Fibroblast of lung (primary cell): ENCODE results near the gene CNDP2. TPM values are rescaled to one million over a fixed set of nuclear protein-coding genes. Genes with fewer than 3 reads are reported as not detected.
"Not testable (repeated sequence)": the region's sequence is repeated elsewhere in the genome, so short reads cannot be mapped to it uniquely, and the experiment has no call there.

Source experiments
- DNase-seq, 2 donors: peaks; one replicate each; pipeline versions ENCODE4 v3.0.0 to v3.0.0-alpha.2; 2010; ENCODE audit warnings: low read depth in 2 of 2
- H2AFZ ChIP-seq: 2 replicates; pipeline ENCODE4 v1.5.1; 2012; ENCODE audit warnings: low read length, control low read depth, inconsistent platforms
- H3K27ac ChIP-seq: 2 replicates; pipeline ENCODE4 v1.5.1; 2011; ENCODE audit warnings: low read length, control low read depth; ENCODE audit not compliant: insufficient read depth
- H3K27me3 ChIP-seq: 2 replicates; pipeline ENCODE4 v1.5.1; 2011; ENCODE audit warnings: mild to moderate bottlenecking, low read length; ENCODE audit not compliant: control insufficient read depth, insufficient read depth
- H3K36me3 ChIP-seq: 2 replicates; pipeline ENCODE4 v1.5.1; 2011; ENCODE audit warnings: low read length; ENCODE audit not compliant: control insufficient read depth, insufficient read depth
- H3K4me1 ChIP-seq: 2 replicates; pipeline ENCODE4 v1.5.1; 2011; ENCODE audit warnings: low read length; ENCODE audit not compliant: control insufficient read depth, insufficient read depth; ENCODE audit errors: extremely low read depth
- H3K4me2 ChIP-seq: 2 replicates; pipeline ENCODE4 v1.5.1; 2011; ENCODE audit warnings: low read length, control low read depth; ENCODE audit not compliant: insufficient read depth; ENCODE audit errors: extremely low read depth
- H3K4me3 ChIP-seq, 4 experiments: fragments of 200-600 bp in 1 of 4; sonication (generic) in 1 of 4; replicated peaks in 1 of 4; 2 replicates each; pipeline ENCODE4 v1.5.1; 2011 to 2016; ENCODE audit warnings: low read length in 4 of 4, low read depth in 3 of 4, mild to moderate bottlenecking in 3 of 4, control low read depth in 2 of 4, inconsistent platforms in 1 of 4, mixed read lengths in 1 of 4; ENCODE audit not compliant: insufficient read depth in 1 of 4; ENCODE audit errors: control extremely low read depth in 1 of 4
- H3K79me2 ChIP-seq: 2 replicates; pipeline ENCODE4 v1.5.1; 2012; ENCODE audit warnings: mild to moderate bottlenecking, low read length, inconsistent platforms; ENCODE audit not compliant: control insufficient read depth, insufficient read depth
- H3K9ac ChIP-seq: 2 replicates; pipeline ENCODE4 v1.5.1; 2011; ENCODE audit warnings: mild to moderate bottlenecking, low read length, control low read depth; ENCODE audit not compliant: insufficient read depth
- H3K9me3 ChIP-seq: 2 replicates; pipeline ENCODE4 v1.5.1; 2012; ENCODE audit warnings: low read depth, low read length; ENCODE audit not compliant: control insufficient read depth, insufficient read depth
- H4K20me1 ChIP-seq: 2 replicates; pipeline ENCODE4 v1.5.1; 2011; ENCODE audit warnings: low read length; ENCODE audit not compliant: control insufficient read depth, insufficient read depth; ENCODE audit errors: extremely low read depth
- EZH2 ChIP-seq: IDR thresholded peaks from 2 replicates; pipeline ENCODE4 v1.5.1; 2012; ENCODE audit warnings: low read length, control low read depth, mild to moderate bottlenecking; ENCODE audit errors: missing control alignments
- polyA plus RNA-seq, 2 donors: library from polyadenylated mRNA; depleted of rRNA in 1 of 2; stranded (reverse) in 1 of 2; unstranded in 1 of 2; fragments of >200 nt; gene quantifications; 2 replicates each; pipeline ENCODE4 v1.2.1, GENCODE V29; 2011 to 2012; ENCODE audit warnings: missing spikeins in 1 of 2
- total RNA-seq: library from RNA; depleted of rRNA; stranded (reverse); fragments of >200 nt; gene quantifications from 2 replicates; pipeline ENCODE4 v1.2.1, GENCODE V29; 2014
- TF ChIP-seq, protein P1 (sequence below), 2 donors: IDR thresholded peaks in 1 of 2; conservative IDR thresholded peaks in 1 of 2; 1 replicate in 1 of 2; 2 replicates in 1 of 2; pipeline ENCODE4 v1.5.1; 2011 to 2012; ENCODE audit warnings: low read length in 2 of 2, control low read depth in 1 of 2, inconsistent platforms in 1 of 2, low read depth in 1 of 2, mild to moderate bottlenecking in 1 of 2

CNDP2 gene
- total and polyA plus RNA-seq, 2 donors (not counting 1 experiment from before 2014, with no cell fraction given) = 41.8 to 69.8 TPM

DNA sequence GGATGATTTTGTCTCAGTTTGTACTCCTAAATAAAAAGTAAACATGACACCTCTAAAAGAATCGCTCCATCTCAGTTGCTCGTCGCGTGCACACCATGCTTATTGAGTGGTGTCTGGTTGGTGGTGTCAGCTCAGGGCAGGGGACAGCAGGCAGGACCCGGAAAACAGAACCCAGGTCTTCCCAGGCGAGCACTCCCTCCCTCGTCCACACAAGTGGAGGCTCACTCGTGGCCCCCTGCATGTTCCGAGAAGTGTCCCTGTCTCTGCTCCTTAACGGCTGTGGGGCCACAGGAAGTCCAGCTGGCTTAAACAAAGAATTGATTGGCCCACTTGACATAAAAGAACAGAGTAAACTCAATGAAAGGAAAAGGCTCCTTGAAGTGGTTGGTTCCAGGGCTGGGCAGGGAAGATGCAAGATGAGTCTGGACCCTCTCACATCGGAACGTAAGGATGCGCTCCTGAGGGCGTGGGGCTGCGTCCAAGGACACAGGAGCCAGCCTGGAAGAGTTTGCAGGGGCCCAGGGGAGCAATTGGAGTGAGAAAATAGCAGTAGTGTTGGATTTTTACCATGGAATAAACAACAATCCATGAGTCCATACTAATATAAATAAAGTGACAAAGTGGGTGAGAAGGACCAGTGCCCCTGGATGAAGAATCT is 25.0 kb downstream of the CNDP2 start:
- TF ChIP-seq, protein P1, sequence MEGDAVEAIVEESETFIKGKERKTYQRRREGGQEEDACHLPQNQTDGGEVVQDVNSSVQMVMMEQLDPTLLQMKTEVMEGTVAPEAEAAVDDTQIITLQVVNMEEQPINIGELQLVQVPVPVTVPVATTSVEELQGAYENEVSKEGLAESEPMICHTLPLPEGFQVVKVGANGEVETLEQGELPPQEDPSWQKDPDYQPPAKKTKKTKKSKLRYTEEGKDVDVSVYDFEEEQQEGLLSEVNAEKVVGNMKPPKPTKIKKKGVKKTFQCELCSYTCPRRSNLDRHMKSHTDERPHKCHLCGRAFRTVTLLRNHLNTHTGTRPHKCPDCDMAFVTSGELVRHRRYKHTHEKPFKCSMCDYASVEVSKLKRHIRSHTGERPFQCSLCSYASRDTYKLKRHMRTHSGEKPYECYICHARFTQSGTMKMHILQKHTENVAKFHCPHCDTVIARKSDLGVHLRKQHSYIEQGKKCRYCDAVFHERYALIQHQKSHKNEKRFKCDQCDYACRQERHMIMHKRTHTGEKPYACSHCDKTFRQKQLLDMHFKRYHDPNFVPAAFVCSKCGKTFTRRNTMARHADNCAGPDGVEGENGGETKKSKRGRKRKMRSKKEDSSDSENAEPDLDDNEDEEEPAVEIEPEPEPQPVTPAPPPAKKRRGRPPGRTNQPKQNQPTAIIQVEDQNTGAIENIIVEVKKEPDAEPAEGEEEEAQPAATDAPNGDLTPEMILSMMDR (conservative IDR thresholded peaks at IDR 0.05 in 1 of 2, IDR thresholded peaks at IDR 0.05 in 1 of 2; ENCODE audit: low read depth in 1 of 2, low read length in 2 of 2) = no peak
- no peak for TF ChIP-seq EZH2
- H3K4me3 ChIP-seq = no peak overlapping the region
- no peak overlapping the region for H3K9ac ChIP-seq
- H3K27me3 ChIP-seq = no peaks in the 10 kb centered on the region
- no peaks in the 10 kb centered on the region for H3K4me1 ChIP-seq
- no peak overlapping the region for H3K4me2 ChIP-seq
- peaks cover 18% of the 10 kb centered on the region for H3K36me3 ChIP-seq
- no peak overlapping the region for H3K27ac ChIP-seq
- no peak overlapping the region for H2AFZ ChIP-seq
- H3K9me3 ChIP-seq = no peaks in the 10 kb centered on the region
- H3K79me2 ChIP-seq = no peaks in the 10 kb centered on the region
- DNase-seq = no peak
- H4K20me1 ChIP-seq = no peaks in the 10 kb centered on the region

DNA sequence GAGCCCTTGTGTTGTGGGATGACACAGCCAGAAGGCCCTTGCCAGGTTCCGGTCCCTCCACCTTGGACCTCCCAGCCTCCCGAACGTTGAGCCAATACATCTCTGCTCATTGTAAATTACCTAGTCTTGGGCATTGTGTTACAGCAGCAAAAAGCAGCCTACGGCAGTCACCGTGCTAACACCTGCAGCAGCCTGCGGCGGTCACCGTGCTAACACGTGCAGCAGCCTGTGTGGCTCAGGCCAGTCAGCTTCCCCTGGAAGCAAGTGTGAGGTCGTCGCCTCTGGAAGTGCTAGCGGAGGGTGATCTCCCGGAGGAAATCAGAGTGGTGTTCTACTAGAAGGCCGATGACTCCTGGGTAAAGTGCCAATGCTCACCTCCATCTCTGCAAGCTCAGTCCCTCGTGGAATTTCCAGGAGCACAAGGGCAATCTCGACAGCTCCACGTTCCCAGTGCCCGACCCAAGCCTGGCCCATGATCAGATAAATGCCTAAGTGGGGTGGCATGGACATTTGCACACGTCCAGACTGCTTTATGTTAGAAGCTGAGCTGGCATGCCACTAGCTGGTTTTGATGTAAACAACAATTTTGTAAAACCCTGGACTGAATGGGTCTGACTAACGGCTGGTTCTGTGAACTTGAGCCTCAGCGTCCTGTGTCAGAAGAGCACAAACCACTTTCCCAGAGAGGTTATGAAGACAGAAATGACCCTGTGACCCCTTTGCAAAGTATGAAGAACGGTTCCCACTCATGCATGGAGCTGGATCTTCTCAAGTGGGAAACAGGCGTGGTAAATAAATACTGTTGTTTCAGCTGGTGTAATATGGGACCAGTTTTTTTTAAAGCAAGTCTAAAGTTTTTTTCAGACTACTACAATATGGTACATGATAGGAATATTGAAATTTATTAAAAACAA is 26.7 kb downstream of the CNDP2 start:
- Histone ChIP-seq H4K20me1 (no peaks in the 10 kb centered on the region), H3K79me2 (no peaks in the 10 kb centered on the region), H3K4me3 (no peak overlapping the region), H3K9me3 (no peaks in the 10 kb centered on the region), H3K4me2 (no peak overlapping the region), H3K27me3 (no peaks in the 10 kb centered on the region), H3K9ac (no peak overlapping the region), H3K36me3 (peaks cover 11% of the 10 kb centered on the region), H3K27ac (no peak overlapping the region), H3K4me1 (no peaks in the 10 kb centered on the region), H2AFZ (no peak overlapping the region)
- TF ChIP-seq, protein P1 (conservative IDR thresholded peaks at IDR 0.05 in 1 of 2, IDR thresholded peaks at IDR 0.05 in 1 of 2; ENCODE audit: low read depth in 1 of 2, low read length in 2 of 2) = no peak
- TF ChIP-seq EZH2 = no peak
- DNase-seq = peak in 1 of 2 donors; percentile 1

DNA sequence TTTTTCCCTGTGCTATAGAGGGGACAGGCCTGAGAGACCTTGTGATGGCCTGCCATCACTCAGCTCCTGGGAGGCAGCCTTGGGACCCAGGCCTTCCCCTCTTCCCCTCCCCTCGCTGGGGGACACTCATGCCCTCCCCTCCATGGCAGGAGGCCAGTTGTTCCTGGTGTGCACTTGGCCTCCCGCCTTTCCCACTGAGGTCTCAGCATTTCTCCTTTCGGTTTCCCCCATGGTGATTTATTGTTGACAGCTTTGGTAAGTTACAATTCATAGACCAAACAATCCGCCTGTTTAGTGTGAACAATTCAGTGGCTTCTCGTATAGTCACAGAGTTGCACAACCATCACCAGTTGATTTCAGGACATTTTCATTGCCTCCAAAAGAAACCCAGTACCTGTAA is 27.9 kb downstream of the CNDP2 start:
- no peaks in the 10 kb centered on the region for H4K20me1 ChIP-seq
- no peaks in the 10 kb centered on the region for H3K79me2 ChIP-seq
- H3K4me3 ChIP-seq = no peak overlapping the region
- H3K27me3 ChIP-seq = no peaks in the 10 kb centered on the region
- TF ChIP-seq, protein P1 (conservative IDR thresholded peaks at IDR 0.05 in 1 of 2, IDR thresholded peaks at IDR 0.05 in 1 of 2; ENCODE audit: low read depth in 1 of 2, low read length in 2 of 2) = no peak
- TF ChIP-seq EZH2 = no peak
- DNase-seq = peak in 1 of 2 donors; percentile 54
- no peak overlapping the region for H3K27ac ChIP-seq
- peaks cover 8% of the 10 kb centered on the region for H3K36me3 ChIP-seq
- H3K9me3 ChIP-seq = no peaks in the 10 kb centered on the region
- H3K4me2 ChIP-seq = no peak overlapping the region
- H2AFZ ChIP-seq = no peak overlapping the region
- no peak overlapping the region for H3K9ac ChIP-seq
- no peaks in the 10 kb centered on the region for H3K4me1 ChIP-seq

DNA sequence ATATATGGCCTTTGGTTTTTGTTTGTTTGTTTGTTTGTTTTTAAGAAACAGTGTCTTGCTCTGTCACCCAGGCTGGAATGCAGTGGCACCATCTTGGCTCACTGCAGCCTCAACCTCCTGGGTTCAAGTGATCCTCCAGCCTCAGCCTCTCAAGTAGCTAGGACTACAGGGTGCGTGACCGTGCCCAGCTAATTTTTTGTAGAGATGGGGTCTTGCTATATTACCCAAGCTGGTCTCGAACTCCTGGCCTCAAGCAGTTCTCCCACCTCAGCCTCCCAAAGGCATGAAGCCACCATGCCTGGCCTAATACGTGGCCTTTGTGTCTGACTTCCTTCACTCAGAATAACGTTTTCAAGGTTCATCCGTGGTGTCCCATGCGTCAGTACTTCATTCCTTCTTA is 28.8 kb downstream of the CNDP2 start:
- H4K20me1 ChIP-seq, DNase-seq, H3K4me3 ChIP-seq, H3K27ac ChIP-seq, H3K9ac ChIP-seq, H2AFZ ChIP-seq, H3K27me3 ChIP-seq, H3K4me1 ChIP-seq, H3K4me2 ChIP-seq, H3K79me2 ChIP-seq, H3K36me3 ChIP-seq, H3K9me3 ChIP-seq: not testable (repeated sequence)
